ENCODE results near the gene OAT.
"Not testable (repeated sequence)": the region's sequence is repeated elsewhere in the genome, so short reads cannot be mapped to it uniquely, and the experiment has no call there.

OAT gene

GRCh38 chr10:124370426-124370825, 48.3 kb downstream of the OAT start:
- H3K4me3 ChIP-seq (ENCODE audit: low read depth, low read length): no peak overlapping the region
- TF ChIP-seq CTCF (IDR thresholded peaks at IDR 0.05; ENCODE audit: borderline replicate concordance, insufficient read depth, low read depth, low read length): no peak

- no peak overlapping the region for H3K4me3 ChIP-seq (ENCODE audit: low read depth, low read length)
- TF ChIP-seq CTCF (IDR thresholded peaks at IDR 0.05; ENCODE audit: borderline replicate concordance, insufficient read depth, low read depth, low read length): no peak
Observed at GRCh38 chr10:124369986-124370385, 48.7 kb downstream of the OAT start.

- H3K4me3 ChIP-seq (ENCODE audit: low read depth, low read length): not testable (repeated sequence)
Observed at GRCh38 chr10:124369533-124369932, 49.2 kb downstream of the OAT start.

GRCh38 chr10:124369066-124369465, 49.7 kb downstream of the OAT start:
- no peak for TF ChIP-seq CTCF (IDR thresholded peaks at IDR 0.05; ENCODE audit: borderline replicate concordance, insufficient read depth, low read depth, low read length)
- H3K4me3 ChIP-seq (ENCODE audit: low read depth, low read length): no peak overlapping the region

- TF ChIP-seq CTCF (IDR thresholded peaks at IDR 0.05; ENCODE audit: borderline replicate concordance, insufficient read depth, low read depth, low read length): no peak
- H3K4me3 ChIP-seq (ENCODE audit: low read depth, low read length): no peak overlapping the region
Observed at GRCh38 chr10:124367936-124368335, 50.8 kb downstream of the OAT start.

GRCh38 chr10:124367414-124367813, 51.3 kb downstream of the OAT start:
- H3K4me3 ChIP-seq (ENCODE audit: low read depth, low read length): no peak overlapping the region
- TF ChIP-seq CTCF (IDR thresholded peaks at IDR 0.05; ENCODE audit: borderline replicate concordance, insufficient read depth, low read depth, low read length): no peak

GRCh38 chr10:124366825-124367224, 51.9 kb downstream of the OAT start:
- no peak overlapping the region for H3K4me3 ChIP-seq (ENCODE audit: low read depth, low read length)
- no peak for TF ChIP-seq CTCF (IDR thresholded peaks at IDR 0.05; ENCODE audit: borderline replicate concordance, insufficient read depth, low read depth, low read length)

- no peak for TF ChIP-seq CTCF (IDR thresholded peaks at IDR 0.05; ENCODE audit: borderline replicate concordance, insufficient read depth, low read depth, low read length)
- no peak overlapping the region for H3K4me3 ChIP-seq (ENCODE audit: low read depth, low read length)
Observed at GRCh38 chr10:124366343-124366742, 52.4 kb downstream of the OAT start.

All from GM12875 (cell line).